ENCODE measurements around the gene NDUFS1. TPM values are rescaled to one million over a fixed set of nuclear protein-coding genes. Genes with fewer than 3 reads are reported as not detected.

NDUFS1 gene
- total and polyA plus RNA-seq, 2 donors (not counting 1 experiment from before 2014, with no cell fraction given), result 12.3 to 46.3 TPM

DNA sequence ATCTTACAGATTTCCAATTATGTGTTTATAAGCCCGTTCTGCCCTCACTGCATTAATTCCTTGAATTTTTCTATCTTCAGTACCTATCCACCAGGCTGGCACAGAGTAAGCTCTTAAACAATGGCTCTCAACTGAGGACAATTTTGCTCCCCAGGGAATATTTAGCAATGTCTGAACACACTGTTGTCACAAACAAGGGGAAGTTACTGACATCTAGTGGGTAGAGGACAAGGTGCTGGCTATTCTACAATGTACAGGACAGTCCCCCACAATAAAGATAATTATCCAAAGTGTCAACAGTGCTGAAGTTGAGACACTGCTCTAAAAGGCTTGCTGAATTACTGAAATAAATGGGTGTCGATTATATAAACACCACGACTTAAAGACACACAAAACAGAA is 5.0 kb downstream of the NDUFS1 start:
- peaks cover 4 to 17% of the 10 kb centered on the region in 2 experiments for H3K36me3 ChIP-seq (replicated peaks in 1 of 2; ENCODE audit: control extremely low read depth in 1 of 2, control insufficient read depth in 1 of 2, extremely low read depth in 1 of 2, insufficient read depth in 2 of 2, low read length in 1 of 2)
- ChIA-PET CTCF (interaction anchor here (1.0 to 1.1 kb wide), 3 partner anchors 9 to 68 kb away, joined by 3 read pairs; partner anchors contain the start of gene INO80D), POLR2A (no interaction called here)
- WGBS (ENCODE audit: insufficient coverage), result no CpG with 5 or more reads among the region's 3 CpGs
- H3K27ac ChIP-seq (ENCODE audit: low read length in 2 of 2), result no peak overlapping the region
- peaks cover 7 to 11% of the 10 kb centered on the region in 2 donors for H3K4me1 ChIP-seq (ENCODE audit: control insufficient read depth in 2 of 2, insufficient read depth in 2 of 2, low read length in 2 of 2)
- no peaks in the 10 kb centered on the region for H3K9me3 Mint-ChIP-seq (ENCODE audit: insufficient read depth)
- no peak overlapping the region for H2AFZ ChIP-seq (ENCODE audit: insufficient read depth, low read depth, low read length, poor library complexity, severe bottlenecking)
- H3K27ac Mint-ChIP-seq, result no peak overlapping the region
- H3K9me3 ChIP-seq (ENCODE audit: control extremely low read depth in 1 of 3, control insufficient read depth in 2 of 3, insufficient read depth in 1 of 3, low read length in 2 of 3), result no peaks in the 10 kb centered on the region
- peaks cover 68% of the 10 kb centered on the region for H3K79me2 ChIP-seq (ENCODE audit: control insufficient read depth, insufficient read depth, low read length)
- H3K4me3 ChIP-seq (ENCODE audit: control extremely low read depth in 1 of 5, extremely low read depth in 1 of 5, insufficient read depth in 1 of 5, low read depth in 2 of 5, low read length in 4 of 5), result no peak overlapping the region
- peaks cover 33% of the 10 kb centered on the region for H4K20me1 ChIP-seq (ENCODE audit: control insufficient read depth, insufficient read depth, low read length, poor library complexity, severe bottlenecking)
- intact Hi-C loops (cut with micrococcal nuclease), result no loop called here
- no peak overlapping the region for H3K4me3 Mint-ChIP-seq
- DNase-seq (no peak), ATAC-seq (ENCODE audit: low read depth) (no peak)
- no peaks in the 10 kb centered on the region for H3K27me3 ChIP-seq (replicated peaks in 1 of 4; ENCODE audit: control extremely low read depth in 1 of 4, control insufficient read depth in 3 of 4, insufficient read depth in 4 of 4, low read length in 3 of 4)
- H3K27me3 Mint-ChIP-seq, result no peaks in the 10 kb centered on the region
- TF ChIP-seq, protein P1, sequence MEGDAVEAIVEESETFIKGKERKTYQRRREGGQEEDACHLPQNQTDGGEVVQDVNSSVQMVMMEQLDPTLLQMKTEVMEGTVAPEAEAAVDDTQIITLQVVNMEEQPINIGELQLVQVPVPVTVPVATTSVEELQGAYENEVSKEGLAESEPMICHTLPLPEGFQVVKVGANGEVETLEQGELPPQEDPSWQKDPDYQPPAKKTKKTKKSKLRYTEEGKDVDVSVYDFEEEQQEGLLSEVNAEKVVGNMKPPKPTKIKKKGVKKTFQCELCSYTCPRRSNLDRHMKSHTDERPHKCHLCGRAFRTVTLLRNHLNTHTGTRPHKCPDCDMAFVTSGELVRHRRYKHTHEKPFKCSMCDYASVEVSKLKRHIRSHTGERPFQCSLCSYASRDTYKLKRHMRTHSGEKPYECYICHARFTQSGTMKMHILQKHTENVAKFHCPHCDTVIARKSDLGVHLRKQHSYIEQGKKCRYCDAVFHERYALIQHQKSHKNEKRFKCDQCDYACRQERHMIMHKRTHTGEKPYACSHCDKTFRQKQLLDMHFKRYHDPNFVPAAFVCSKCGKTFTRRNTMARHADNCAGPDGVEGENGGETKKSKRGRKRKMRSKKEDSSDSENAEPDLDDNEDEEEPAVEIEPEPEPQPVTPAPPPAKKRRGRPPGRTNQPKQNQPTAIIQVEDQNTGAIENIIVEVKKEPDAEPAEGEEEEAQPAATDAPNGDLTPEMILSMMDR (IDR thresholded peaks at IDR 0.05), result no peak
- TF ChIP-seq EZH2 (IDR thresholded peaks at IDR 0.05; ENCODE audit: borderline replicate concordance, insufficient read depth, low read depth, low read length, poor library complexity, severe bottlenecking), result no peak
- peaks cover 30% of the 10 kb centered on the region for H3K4me1 Mint-ChIP-seq
- H3K4me2 ChIP-seq (replicated peaks; ENCODE audit: low read depth, low read length, poor library complexity, severe bottlenecking), result no peak overlapping the region
- no peak overlapping the region for H3K9ac ChIP-seq (ENCODE audit: low read length)

DNA sequence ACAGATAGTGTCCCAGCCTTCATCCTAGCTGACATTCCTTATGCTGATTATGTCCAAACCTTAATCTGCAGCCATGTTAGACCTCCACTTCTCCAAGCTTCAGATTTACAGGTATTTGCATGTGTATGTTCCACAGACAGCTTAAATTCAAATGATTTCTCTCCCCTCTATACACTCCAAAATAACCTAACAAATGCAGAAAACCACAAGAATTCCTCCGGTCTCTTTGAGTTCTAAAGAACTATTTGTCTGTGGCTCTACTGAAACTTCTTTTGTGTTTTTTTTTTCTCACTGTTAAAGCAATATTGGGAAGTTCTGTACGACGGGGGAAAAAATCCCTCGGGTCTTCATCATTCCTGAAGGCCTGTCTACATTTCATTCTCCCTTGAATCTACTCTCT is 8.6 kb downstream of the NDUFS1 start:
- Histone ChIP-seq H3K4me3 (ENCODE audit: control extremely low read depth in 1 of 5, extremely low read depth in 1 of 5, insufficient read depth in 1 of 5, low read depth in 2 of 5, low read length in 4 of 5) (no peak overlapping the region), H4K20me1 (ENCODE audit: control insufficient read depth, insufficient read depth, low read length, poor library complexity, severe bottlenecking) (peaks cover 26% of the 10 kb centered on the region), H3K79me2 (ENCODE audit: control insufficient read depth, insufficient read depth, low read length) (peaks cover 32% of the 10 kb centered on the region), H3K9me3 (ENCODE audit: control extremely low read depth in 1 of 3, control insufficient read depth in 2 of 3, insufficient read depth in 1 of 3, low read length in 2 of 3) (no peaks in the 10 kb centered on the region), H3K4me2 (replicated peaks; ENCODE audit: low read depth, low read length, poor library complexity, severe bottlenecking) (no peak overlapping the region), H3K27ac (ENCODE audit: low read length in 2 of 2) (no peak overlapping the region), H3K4me1 (ENCODE audit: control insufficient read depth in 2 of 2, insufficient read depth in 2 of 2, low read length in 2 of 2) (no peaks in the 10 kb centered on the region), H3K9ac (ENCODE audit: low read length) (no peak overlapping the region), H3K36me3 (replicated peaks in 1 of 2; ENCODE audit: control extremely low read depth in 1 of 2, control insufficient read depth in 1 of 2, extremely low read depth in 1 of 2, insufficient read depth in 2 of 2, low read length in 1 of 2) (peaks cover 10 to 49% of the 10 kb centered on the region in 2 experiments), H2AFZ (ENCODE audit: insufficient read depth, low read depth, low read length, poor library complexity, severe bottlenecking) (no peak overlapping the region), H3K27me3 (replicated peaks in 1 of 4; ENCODE audit: control extremely low read depth in 1 of 4, control insufficient read depth in 3 of 4, insufficient read depth in 4 of 4, low read length in 3 of 4) (no peaks in the 10 kb centered on the region)
- intact Hi-C loops (cut with micrococcal nuclease), result no loop called here
- TF ChIP-seq, protein P1 (IDR thresholded peaks at IDR 0.05), result no peak
- Mint-ChIP-seq H3K9me3 (ENCODE audit: insufficient read depth) (no peaks in the 10 kb centered on the region), H3K27ac (no peak overlapping the region), H3K4me1 (peaks cover 10% of the 10 kb centered on the region), H3K27me3 (no peaks in the 10 kb centered on the region), H3K4me3 (no peak overlapping the region)
- no CpG with 5 or more reads among the region's 4 CpGs for WGBS (ENCODE audit: insufficient coverage)
- ChIA-PET CTCF (no interaction called here), POLR2A (no interaction called here)
- DNase-seq, result no peak
- no peak for ATAC-seq (ENCODE audit: low read depth)

All from B cell (primary cell).